Measurements from ENCODE around the gene CEACAM16.
A peak's percentile ranks its signal among the peaks of the same experiment; 100 is the strongest.

The CEACAM16 gene

DNA sequence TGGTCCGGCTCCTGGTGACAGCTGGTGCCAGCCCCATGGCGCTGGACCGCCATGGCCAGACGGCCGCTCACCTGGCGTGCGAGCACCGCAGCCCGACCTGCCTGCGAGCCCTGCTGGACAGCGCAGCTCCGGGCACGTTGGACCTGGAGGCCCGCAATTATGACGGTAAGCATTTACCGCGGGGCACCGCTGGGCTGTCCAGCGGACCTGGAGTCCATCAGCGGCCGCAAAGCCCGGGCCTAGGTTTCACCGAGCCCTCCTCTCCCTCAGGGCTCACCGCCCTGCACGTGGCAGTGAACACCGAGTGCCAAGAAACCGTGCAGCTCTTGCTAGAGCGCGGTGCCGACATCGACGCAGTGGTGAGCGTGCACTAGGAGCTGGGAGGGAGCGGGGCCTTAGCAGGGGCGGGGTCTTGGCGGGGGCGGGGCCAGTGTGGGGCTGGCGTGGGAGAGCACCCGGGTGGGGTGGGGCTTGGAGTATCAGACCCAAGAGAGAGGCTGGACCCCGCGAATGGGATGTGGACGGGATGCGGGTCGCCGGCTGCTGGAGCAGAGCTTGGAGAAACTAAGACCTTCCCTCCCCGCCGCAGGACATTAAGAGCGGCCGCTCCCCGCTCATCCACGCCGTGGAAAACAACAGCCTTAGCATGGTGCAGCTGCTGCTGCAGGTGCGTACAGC, 58.2 kb downstream of the CEACAM16 start:
- no peak overlapping the region for H3K9ac ChIP-seq (ENCODE audit: low read depth, low read length)
- H3K9me3 ChIP-seq (ENCODE audit: control insufficient read depth, insufficient read depth, low read length) = no peaks in the 10 kb centered on the region
- peak overlapping the region; percentile 65 for H3K4me3 ChIP-seq (ENCODE audit: low read depth, low read length)
- H3K27ac ChIP-seq (ENCODE audit: low read depth, low read length) = no peak overlapping the region
- H3K36me3 ChIP-seq (ENCODE audit: control insufficient read depth, insufficient read depth, low read length) = no peaks in the 10 kb centered on the region
- H3K27me3 ChIP-seq (ENCODE audit: control insufficient read depth, insufficient read depth, low read length) = peaks cover 56% of the 10 kb centered on the region
- peaks cover 29% of the 10 kb centered on the region for H3K4me1 ChIP-seq (ENCODE audit: control insufficient read depth, insufficient read depth, low read length)

DNA sequence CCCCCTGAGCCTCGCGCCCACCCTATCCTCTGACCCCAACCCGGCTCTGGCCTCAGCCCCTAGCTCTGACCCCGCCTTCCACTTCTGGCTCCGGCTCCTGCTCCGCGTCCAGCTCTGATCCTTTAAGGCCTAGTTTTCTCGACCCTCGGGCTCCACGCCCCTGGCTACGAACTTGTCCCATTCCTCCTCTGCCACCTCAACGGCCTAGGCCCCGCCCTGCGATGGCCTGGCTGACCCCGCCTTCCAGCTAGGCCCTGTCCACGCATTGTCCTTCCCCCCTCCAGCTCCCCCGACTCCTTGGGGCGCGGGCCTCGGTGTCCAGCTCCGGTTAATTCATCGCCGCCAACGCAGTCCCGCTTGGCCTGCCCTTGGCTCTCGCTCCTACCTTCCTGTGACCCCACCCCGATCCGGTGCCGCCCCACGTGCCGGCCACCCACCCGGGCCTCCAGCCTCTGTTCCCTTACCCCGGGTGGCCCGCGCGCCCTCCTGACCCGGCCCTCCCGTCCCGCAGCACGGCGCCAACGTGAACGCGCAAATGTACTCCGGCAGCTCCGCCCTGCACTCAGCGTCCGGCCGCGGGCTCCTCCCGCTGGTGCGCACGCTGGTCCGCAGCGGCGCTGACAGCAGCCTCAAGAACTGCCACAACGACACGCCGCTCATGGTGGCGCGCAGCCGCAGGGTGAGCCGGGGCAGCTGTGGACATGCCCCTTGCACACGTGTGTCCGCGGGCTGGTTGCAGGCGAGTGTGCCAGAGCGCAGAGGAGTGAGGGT, 59.0 kb downstream of the CEACAM16 start:
- H3K9ac ChIP-seq (ENCODE audit: low read depth, low read length) = no peak overlapping the region
- no peaks in the 10 kb centered on the region for H3K9me3 ChIP-seq (ENCODE audit: control insufficient read depth, insufficient read depth, low read length)
- H3K4me3 ChIP-seq (ENCODE audit: low read depth, low read length) = peak overlapping the region; percentile 65
- H3K27ac ChIP-seq (ENCODE audit: low read depth, low read length) = no peak overlapping the region
- H3K27me3 ChIP-seq (ENCODE audit: control insufficient read depth, insufficient read depth, low read length) = peaks cover 52% of the 10 kb centered on the region
- H3K36me3 ChIP-seq (ENCODE audit: control insufficient read depth, insufficient read depth, low read length) = no peaks in the 10 kb centered on the region
- peaks cover 27% of the 10 kb centered on the region for H3K4me1 ChIP-seq (ENCODE audit: control insufficient read depth, insufficient read depth, low read length)

DNA sequence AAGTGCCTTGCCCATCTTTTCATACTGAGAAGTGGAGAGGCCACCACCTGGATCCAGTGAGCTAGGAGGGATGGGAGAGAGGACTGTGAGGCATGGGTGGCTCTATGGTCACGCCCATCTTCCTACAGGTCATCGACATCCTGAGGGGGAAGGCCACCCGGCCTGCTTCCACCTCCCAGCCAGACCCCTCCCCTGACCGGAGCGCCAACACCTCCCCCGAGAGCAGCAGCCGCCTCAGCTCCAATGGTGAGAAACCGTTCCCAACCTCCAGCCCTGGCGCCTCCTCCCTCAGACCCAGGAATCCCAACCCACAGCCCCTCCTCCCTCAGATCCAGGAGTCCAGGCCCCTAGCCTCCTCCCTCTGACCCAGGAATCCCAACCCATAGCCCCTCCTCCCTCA, 59.6 kb downstream of the CEACAM16 start:
- Histone ChIP-seq H3K4me3 (ENCODE audit: low read depth, low read length) (peak overlapping the region; percentile 65), H3K27ac (ENCODE audit: low read depth, low read length) (no peak overlapping the region), H3K9me3 (ENCODE audit: control insufficient read depth, insufficient read depth, low read length) (no peaks in the 10 kb centered on the region), H3K27me3 (ENCODE audit: control insufficient read depth, insufficient read depth, low read length) (peaks cover 49% of the 10 kb centered on the region), H3K36me3 (ENCODE audit: control insufficient read depth, insufficient read depth, low read length) (no peaks in the 10 kb centered on the region), H3K4me1 (ENCODE audit: control insufficient read depth, insufficient read depth, low read length) (peaks cover 24% of the 10 kb centered on the region), H3K9ac (ENCODE audit: low read depth, low read length) (no peak overlapping the region)

DNA sequence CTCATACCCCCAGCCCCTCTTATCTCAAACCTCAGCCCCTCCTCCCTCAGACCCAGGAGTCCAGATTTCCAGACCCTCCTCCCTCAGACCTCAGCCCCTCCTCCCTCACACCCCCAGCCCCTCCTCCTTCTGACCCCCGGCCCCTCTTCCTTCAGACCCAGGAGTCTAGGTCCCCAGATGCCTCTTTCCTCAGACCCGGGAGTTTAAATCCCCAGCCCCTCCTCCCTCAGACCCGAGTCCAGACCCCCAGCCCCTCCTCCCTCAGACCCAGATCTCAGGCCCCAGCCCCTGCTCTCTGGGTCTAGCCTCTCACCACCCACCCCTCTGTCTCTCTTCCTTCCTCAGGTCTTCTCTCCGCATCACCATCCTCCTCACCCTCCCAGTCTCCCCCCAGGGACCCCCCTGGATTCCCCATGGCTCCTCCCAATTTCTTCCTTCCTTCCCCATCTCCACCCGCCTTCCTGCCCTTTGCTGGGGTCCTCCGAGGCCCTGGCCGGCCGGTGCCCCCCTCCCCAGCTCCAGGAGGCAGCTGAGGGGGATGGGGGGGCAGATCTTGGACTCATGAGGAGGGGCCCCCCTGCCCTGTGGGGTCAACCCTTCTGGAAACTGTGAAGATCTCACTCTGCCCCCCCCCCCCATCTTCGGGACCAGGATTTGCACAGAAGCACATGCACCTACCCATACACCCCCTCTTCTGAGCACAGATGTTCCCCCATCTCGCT, 60.3 kb downstream of the CEACAM16 start:
- Histone ChIP-seq H3K27ac (ENCODE audit: low read depth, low read length) (no peak overlapping the region), H3K9ac (ENCODE audit: low read depth, low read length) (no peak overlapping the region), H3K27me3 (ENCODE audit: control insufficient read depth, insufficient read depth, low read length) (peaks cover 43% of the 10 kb centered on the region), H3K4me3 (ENCODE audit: low read depth, low read length) (no peak overlapping the region), H3K36me3 (ENCODE audit: control insufficient read depth, insufficient read depth, low read length) (no peaks in the 10 kb centered on the region), H3K9me3 (ENCODE audit: control insufficient read depth, insufficient read depth, low read length) (no peaks in the 10 kb centered on the region), H3K4me1 (ENCODE audit: control insufficient read depth, insufficient read depth, low read length) (peaks cover 19% of the 10 kb centered on the region)

All from HUES48 (cell line).